ENCODE measurements around the gene TRIO. TPM values are rescaled to one million over a fixed set of nuclear protein-coding genes. Genes with fewer than 3 reads are reported as not detected.

Gene TRIO
- total RNA-seq, 2 experiments from 2014 or later, result 3.5 to 6.6 TPM

- H3K4me1 Mint-ChIP-seq (ENCODE audit: low read depth), result no peaks in the 10 kb centered on the region
- ATAC-seq (no peak), DNase-seq (no peak)
- H3K27ac Mint-ChIP-seq, result no peak overlapping the region
- no peak overlapping the region for H3K4me3 Mint-ChIP-seq
- H3K27me3 Mint-ChIP-seq (ENCODE audit: low read depth), result peaks cover 18% of the 10 kb centered on the region
- POLR2A ChIA-PET, result no interaction called here
- CTCF ChIA-PET, result no interaction called here
- H3K9me3 Mint-ChIP-seq (ENCODE audit: insufficient read depth), result no peaks in the 10 kb centered on the region
- H3K36me3 Mint-ChIP-seq (ENCODE audit: low read depth), result no peaks in the 10 kb centered on the region
Observed at GRCh38 chr5:14231156-14231555, 88.0 kb downstream of the TRIO start.

- POLR2A ChIA-PET, result no interaction called here
Observed at GRCh38 chr5:14231890-14232289, 88.7 kb downstream of the TRIO start.

GRCh38 chr5:14234204-14234603 lies 91.1 kb downstream of the TRIO start:
- H3K9me3 Mint-ChIP-seq (ENCODE audit: insufficient read depth), result no peaks in the 10 kb centered on the region
- H3K27ac Mint-ChIP-seq, result no peak overlapping the region
- POLR2A ChIA-PET, result no interaction called here
- H3K4me1 Mint-ChIP-seq (ENCODE audit: low read depth), result no peaks in the 10 kb centered on the region
- no peaks in the 10 kb centered on the region for H3K36me3 Mint-ChIP-seq (ENCODE audit: low read depth)
- CTCF ChIA-PET, result no interaction called here
- no peak for DNase-seq
- ATAC-seq, result no peak
- peaks cover 19% of the 10 kb centered on the region for H3K27me3 Mint-ChIP-seq (ENCODE audit: low read depth)
- no peak overlapping the region for H3K4me3 Mint-ChIP-seq

More at GRCh38 chr5:14231890-14232289, 88.7 kb downstream of the TRIO start:
- peaks cover 18% of the 10 kb centered on the region for H3K27me3 Mint-ChIP-seq (ENCODE audit: low read depth)
- no peak for DNase-seq
- no peak overlapping the region for H3K4me3 Mint-ChIP-seq
- H3K4me1 Mint-ChIP-seq (ENCODE audit: low read depth), result no peaks in the 10 kb centered on the region
- H3K27ac Mint-ChIP-seq, result no peak overlapping the region
- CTCF ChIA-PET, result interaction anchor here (1.0 kb wide), 1 partner anchor 38 kb away, joined by 3 read pairs; no protein-coding TSS in a partner anchor
- ATAC-seq, result no peak
- no peaks in the 10 kb centered on the region for H3K9me3 Mint-ChIP-seq (ENCODE audit: insufficient read depth)
- no peaks in the 10 kb centered on the region for H3K36me3 Mint-ChIP-seq (ENCODE audit: low read depth)

GRCh38 chr5:14235872-14236271 lies 92.7 kb downstream of the TRIO start:
- Mint-ChIP-seq H3K27ac (no peak overlapping the region), H3K4me3 (no peak overlapping the region), H3K4me1 (ENCODE audit: low read depth) (no peaks in the 10 kb centered on the region), H3K9me3 (ENCODE audit: insufficient read depth) (no peaks in the 10 kb centered on the region), H3K36me3 (ENCODE audit: low read depth) (no peaks in the 10 kb centered on the region), H3K27me3 (ENCODE audit: low read depth) (peaks cover 13% of the 10 kb centered on the region)
- no peak for ATAC-seq
- POLR2A ChIA-PET, result no interaction called here
- DNase-seq, result no peak
- CTCF ChIA-PET, result no interaction called here

- H3K4me1 Mint-ChIP-seq (ENCODE audit: low read depth), result no peaks in the 10 kb centered on the region
- H3K9me3 Mint-ChIP-seq (ENCODE audit: insufficient read depth), result no peaks in the 10 kb centered on the region
- H3K27me3 Mint-ChIP-seq (ENCODE audit: low read depth), result peaks cover 15% of the 10 kb centered on the region
- ATAC-seq (no peak), DNase-seq (no peak)
- CTCF ChIA-PET, result no interaction called here
- H3K4me3 Mint-ChIP-seq, result no peak overlapping the region
- POLR2A ChIA-PET, result no interaction called here
- no peaks in the 10 kb centered on the region for H3K36me3 Mint-ChIP-seq (ENCODE audit: low read depth)
- no peak overlapping the region for H3K27ac Mint-ChIP-seq
Observed at GRCh38 chr5:14236757-14237156, 93.6 kb downstream of the TRIO start.

- DNase-seq, result no peak
- POLR2A ChIA-PET, result no interaction called here
- no peaks in the 10 kb centered on the region for H3K9me3 Mint-ChIP-seq (ENCODE audit: insufficient read depth)
- ATAC-seq, result no peak
- no peak overlapping the region for H3K27ac Mint-ChIP-seq
- no peaks in the 10 kb centered on the region for H3K4me1 Mint-ChIP-seq (ENCODE audit: low read depth)
- no peaks in the 10 kb centered on the region for H3K36me3 Mint-ChIP-seq (ENCODE audit: low read depth)
- CTCF ChIA-PET, result no interaction called here
- H3K27me3 Mint-ChIP-seq (ENCODE audit: low read depth), result peaks cover 15% of the 10 kb centered on the region
- no peak overlapping the region for H3K4me3 Mint-ChIP-seq
Observed at GRCh38 chr5:14237317-14238086, 94.4 kb downstream of the TRIO start.

GRCh38 chr5:14238272-14238671 lies 95.1 kb downstream of the TRIO start:
- Mint-ChIP-seq H3K27me3 (ENCODE audit: low read depth) (peaks cover 14% of the 10 kb centered on the region), H3K9me3 (ENCODE audit: insufficient read depth) (no peaks in the 10 kb centered on the region), H3K4me1 (ENCODE audit: low read depth) (no peaks in the 10 kb centered on the region), H3K27ac (no peak overlapping the region), H3K36me3 (ENCODE audit: low read depth) (no peaks in the 10 kb centered on the region), H3K4me3 (no peak overlapping the region)
- no peak for ATAC-seq
- CTCF ChIA-PET, result no interaction called here
- POLR2A ChIA-PET, result no interaction called here
- DNase-seq, result no peak

- H3K9me3 Mint-ChIP-seq (ENCODE audit: insufficient read depth), result no peaks in the 10 kb centered on the region
- ChIA-PET CTCF (no interaction called here), POLR2A (no interaction called here)
- no peak overlapping the region for H3K4me3 Mint-ChIP-seq
- H3K27me3 Mint-ChIP-seq (ENCODE audit: low read depth), result peaks cover 11% of the 10 kb centered on the region
- no peak overlapping the region for H3K27ac Mint-ChIP-seq
- no peaks in the 10 kb centered on the region for H3K4me1 Mint-ChIP-seq (ENCODE audit: low read depth)
- no peak for ATAC-seq
- no peaks in the 10 kb centered on the region for H3K36me3 Mint-ChIP-seq (ENCODE audit: low read depth)
- no peak for DNase-seq
Observed at GRCh38 chr5:14239404-14239803, 96.3 kb downstream of the TRIO start.

GRCh38 chr5:14239951-14240350 lies 96.8 kb downstream of the TRIO start:
- CTCF ChIA-PET, result no interaction called here
- H3K4me1 Mint-ChIP-seq (ENCODE audit: low read depth), result no peaks in the 10 kb centered on the region
- DNase-seq (no peak), ATAC-seq (no peak)
- H3K27ac Mint-ChIP-seq, result no peak overlapping the region
- peaks cover 14% of the 10 kb centered on the region for H3K27me3 Mint-ChIP-seq (ENCODE audit: low read depth)
- H3K9me3 Mint-ChIP-seq (ENCODE audit: insufficient read depth), result no peaks in the 10 kb centered on the region
- H3K4me3 Mint-ChIP-seq, result no peak overlapping the region
- no peaks in the 10 kb centered on the region for H3K36me3 Mint-ChIP-seq (ENCODE audit: low read depth)
- POLR2A ChIA-PET, result no interaction called here

GRCh38 chr5:14240359-14240758 lies 97.2 kb downstream of the TRIO start:
- Mint-ChIP-seq H3K9me3 (ENCODE audit: insufficient read depth) (no peaks in the 10 kb centered on the region), H3K27me3 (ENCODE audit: low read depth) (peaks cover 13% of the 10 kb centered on the region), H3K36me3 (ENCODE audit: low read depth) (no peaks in the 10 kb centered on the region), H3K4me1 (ENCODE audit: low read depth) (no peaks in the 10 kb centered on the region), H3K4me3 (no peak overlapping the region), H3K27ac (no peak overlapping the region)
- no peak for DNase-seq
- CTCF ChIA-PET, result no interaction called here
- no peak for ATAC-seq
- POLR2A ChIA-PET, result no interaction called here

GRCh38 chr5:14241141-14241540 lies 98.0 kb downstream of the TRIO start:
- Mint-ChIP-seq H3K4me1 (ENCODE audit: low read depth) (no peaks in the 10 kb centered on the region), H3K4me3 (no peak overlapping the region), H3K27me3 (ENCODE audit: low read depth) (peaks cover 11% of the 10 kb centered on the region), H3K9me3 (ENCODE audit: insufficient read depth) (no peaks in the 10 kb centered on the region), H3K27ac (no peak overlapping the region), H3K36me3 (ENCODE audit: low read depth) (no peaks in the 10 kb centered on the region)
- no peak for DNase-seq
- CTCF ChIA-PET, result no interaction called here
- POLR2A ChIA-PET, result no interaction called here
- no peak for ATAC-seq

GRCh38 chr5:14242447-14242846 lies 99.3 kb downstream of the TRIO start:
- H3K36me3 Mint-ChIP-seq (ENCODE audit: low read depth), result no peaks in the 10 kb centered on the region
- POLR2A ChIA-PET, result no interaction called here
- H3K27ac Mint-ChIP-seq, result no peak overlapping the region
- DNase-seq, result no peak
- ATAC-seq, result no peak
- H3K4me1 Mint-ChIP-seq (ENCODE audit: low read depth), result no peaks in the 10 kb centered on the region
- H3K27me3 Mint-ChIP-seq (ENCODE audit: low read depth), result peaks cover 7% of the 10 kb centered on the region
- CTCF ChIA-PET, result no interaction called here
- no peak overlapping the region for H3K4me3 Mint-ChIP-seq
- no peaks in the 10 kb centered on the region for H3K9me3 Mint-ChIP-seq (ENCODE audit: insufficient read depth)

GRCh38 chr5:14242871-14243383 lies 99.8 kb downstream of the TRIO start:
- Mint-ChIP-seq H3K4me3 (no peak overlapping the region), H3K4me1 (ENCODE audit: low read depth) (no peaks in the 10 kb centered on the region), H3K27me3 (ENCODE audit: low read depth) (peaks cover 7% of the 10 kb centered on the region), H3K9me3 (ENCODE audit: insufficient read depth) (no peaks in the 10 kb centered on the region), H3K36me3 (ENCODE audit: low read depth) (no peaks in the 10 kb centered on the region), H3K27ac (no peak overlapping the region)
- CTCF ChIA-PET, result no interaction called here
- POLR2A ChIA-PET, result no interaction called here
- DNase-seq, result no peak
- ATAC-seq, result no peak
